ENCODE measurements around the gene NEO1.

DNA sequence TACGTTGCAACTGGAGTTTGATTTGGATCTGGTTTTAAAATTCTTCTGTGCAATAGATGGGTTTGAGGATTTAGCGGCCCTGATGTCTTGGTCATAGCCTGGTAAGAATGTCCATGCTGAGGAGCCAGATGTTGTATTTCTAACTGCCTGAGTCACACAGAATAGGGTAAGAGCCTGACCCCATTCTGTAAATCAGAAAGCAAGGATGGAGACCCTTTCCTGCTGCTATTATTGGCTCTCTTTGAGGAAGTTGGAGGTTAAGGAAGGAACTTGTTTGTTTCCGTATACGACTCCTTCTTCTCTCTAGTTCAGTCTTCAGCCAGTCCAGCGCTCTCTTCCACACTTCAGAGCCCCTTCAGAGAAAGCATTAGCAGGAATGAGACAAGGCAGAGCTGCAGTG is 251.4 kb downstream of the NEO1 start:
- no peak for TF ChIP-seq EZH2 (IDR thresholded peaks at IDR 0.05; ENCODE audit: insufficient read depth, poor library complexity, severe bottlenecking)
- no peak for TF ChIP-seq EZH2phosphoT487 (IDR thresholded peaks at IDR 0.05; ENCODE audit: insufficient read depth, low read depth)
